ENCODE data around the gene EPB41L2.
A peak's percentile ranks its signal among the peaks of the same experiment; 100 is the strongest.

EPB41L2 gene

DNA sequence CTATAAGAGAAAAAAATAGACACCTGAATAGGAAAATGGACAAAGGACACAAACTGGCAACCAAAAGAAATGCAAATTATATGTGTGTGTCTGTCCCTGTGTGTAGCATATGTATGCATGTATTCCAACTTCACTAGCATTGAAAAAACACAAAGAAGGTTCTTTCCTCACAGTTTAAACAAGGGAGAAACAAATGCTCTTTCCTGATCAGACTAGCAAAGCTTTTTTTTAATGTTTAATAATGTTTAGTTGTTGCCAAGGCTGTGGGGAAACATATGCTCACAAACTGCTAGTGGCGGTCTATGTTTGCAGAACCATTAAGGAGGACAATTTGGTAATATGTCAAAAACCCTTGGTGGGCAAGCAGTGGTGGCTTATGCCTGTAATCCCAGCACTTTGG is 213.5 kb downstream of the EPB41L2 start:
- Histone ChIP-seq H3K9ac (ENCODE audit: low read length) (no peak overlapping the region), H3K4me1 (ENCODE audit: control insufficient read depth, insufficient read depth, low read length) (peaks cover 21% of the 10 kb centered on the region), H3K36me3 (ENCODE audit: control insufficient read depth, insufficient read depth, low read length) (no peaks in the 10 kb centered on the region), H3K9me3 (ENCODE audit: control insufficient read depth, insufficient read depth, low read depth, low read length) (no peaks in the 10 kb centered on the region), H3K27ac (ENCODE audit: low read depth, low read length) (no peak overlapping the region), H3K4me3 (ENCODE audit: low read depth, low read length) (no peak overlapping the region), H3K27me3 (ENCODE audit: control insufficient read depth, insufficient read depth, low read length) (no peaks in the 10 kb centered on the region)

DNA sequence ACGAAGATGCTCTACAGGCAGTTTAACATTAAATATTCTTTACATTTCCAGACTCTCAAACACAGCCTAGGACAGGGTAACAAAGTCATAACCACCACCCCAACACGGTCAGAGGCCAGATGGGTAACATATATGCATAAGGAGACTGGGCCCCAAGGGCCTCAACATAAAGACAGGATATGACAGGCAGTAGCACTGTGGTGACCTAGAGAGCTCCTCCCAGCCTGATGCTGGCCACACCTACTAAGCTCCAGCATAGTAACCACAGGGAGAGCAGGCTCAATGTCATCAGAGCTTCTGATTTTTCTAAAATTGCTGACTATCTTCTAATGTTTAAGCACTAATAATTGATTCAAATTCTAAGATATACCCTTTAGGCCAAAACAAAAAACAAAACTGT is 214.1 kb downstream of the EPB41L2 start:
- no peak overlapping the region for H3K4me3 ChIP-seq (ENCODE audit: low read depth, low read length)
- H3K36me3 ChIP-seq (ENCODE audit: control insufficient read depth, insufficient read depth, low read length): no peaks in the 10 kb centered on the region
- H3K9me3 ChIP-seq (ENCODE audit: control insufficient read depth, insufficient read depth, low read depth, low read length): no peaks in the 10 kb centered on the region
- H3K27me3 ChIP-seq (ENCODE audit: control insufficient read depth, insufficient read depth, low read length): no peaks in the 10 kb centered on the region
- H3K9ac ChIP-seq (ENCODE audit: low read length): no peak overlapping the region
- H3K4me1 ChIP-seq (ENCODE audit: control insufficient read depth, insufficient read depth, low read length): peaks cover 19% of the 10 kb centered on the region
- H3K27ac ChIP-seq (ENCODE audit: low read depth, low read length): no peak overlapping the region

DNA sequence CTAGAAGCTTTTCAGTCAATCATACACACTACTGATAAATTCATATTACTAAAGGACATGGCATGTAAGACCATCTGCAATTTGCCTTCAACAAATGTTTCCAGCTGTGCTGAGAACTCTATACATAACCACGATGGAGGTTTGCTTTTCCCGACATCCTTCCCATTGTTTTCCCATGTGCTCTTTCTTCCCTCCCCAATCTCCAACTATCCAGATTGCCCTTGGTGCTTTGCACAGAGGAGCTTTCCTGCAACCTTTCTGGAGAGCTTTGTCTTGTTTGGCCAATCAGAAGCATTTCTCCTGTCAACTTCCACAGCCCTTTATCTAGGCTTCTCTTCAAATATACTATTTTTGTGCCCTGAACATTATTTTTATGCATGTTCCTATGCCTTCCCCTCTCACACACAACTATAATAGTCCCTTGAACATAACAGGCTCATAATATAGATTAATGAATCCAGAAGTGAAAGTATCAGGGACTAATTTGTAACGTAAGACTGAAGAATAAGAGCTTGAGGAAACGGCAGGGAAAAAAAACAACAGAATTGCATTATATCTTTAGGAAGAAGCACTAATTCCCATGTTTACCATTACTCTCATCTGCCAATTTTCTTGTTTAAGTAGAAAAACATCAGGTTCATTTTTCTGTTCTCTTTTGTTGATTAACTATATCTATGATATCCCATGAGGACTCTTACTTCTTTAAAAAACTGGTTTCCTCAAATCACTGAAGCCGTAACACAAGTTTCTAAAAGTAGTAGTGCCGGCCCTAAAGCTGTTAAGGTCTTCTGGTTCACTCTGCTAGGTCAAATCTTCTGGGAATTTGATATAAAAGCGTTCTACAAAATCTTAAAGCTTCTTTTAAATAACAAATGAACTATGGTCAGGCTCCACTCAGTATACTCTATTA is 215.8 kb downstream of the EPB41L2 start:
- Histone ChIP-seq H3K27me3 (ENCODE audit: control insufficient read depth, insufficient read depth, low read length) (no peaks in the 10 kb centered on the region), H3K27ac (ENCODE audit: low read depth, low read length) (no peak overlapping the region), H3K9me3 (ENCODE audit: control insufficient read depth, insufficient read depth, low read depth, low read length) (no peaks in the 10 kb centered on the region), H3K4me1 (ENCODE audit: control insufficient read depth, insufficient read depth, low read length) (peaks cover 11% of the 10 kb centered on the region; the same call in 1 of the 2 replicates), H3K4me3 (ENCODE audit: low read depth, low read length) (no peak overlapping the region), H3K9ac (ENCODE audit: low read length) (no peak overlapping the region), H3K36me3 (ENCODE audit: control insufficient read depth, insufficient read depth, low read length) (no peaks in the 10 kb centered on the region)

DNA sequence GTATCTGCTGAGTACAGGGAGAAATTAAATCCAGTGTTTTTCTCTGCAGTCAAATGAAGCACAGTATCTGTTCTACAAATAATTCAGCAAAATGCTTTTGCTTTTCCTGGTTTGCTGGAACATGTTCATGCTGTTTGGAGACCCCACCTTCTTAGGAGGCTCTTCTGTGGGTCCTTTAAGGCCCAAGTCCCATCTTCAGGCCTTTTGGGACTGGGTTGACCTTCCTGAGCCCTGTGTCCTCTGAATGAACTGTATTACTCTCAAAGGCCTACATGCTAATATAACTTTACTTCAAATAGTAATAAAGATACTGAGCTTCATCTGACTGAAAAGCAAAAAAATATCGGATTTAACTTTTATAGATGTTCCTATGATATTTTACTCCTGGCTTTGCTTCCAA is 216.5 kb downstream of the EPB41L2 start:
- Histone ChIP-seq H3K4me1 (ENCODE audit: control insufficient read depth, insufficient read depth, low read length) (peaks cover 13% of the 10 kb centered on the region; the same call in 1 of the 2 replicates), H3K9me3 (ENCODE audit: control insufficient read depth, insufficient read depth, low read depth, low read length) (no peaks in the 10 kb centered on the region), H3K27me3 (ENCODE audit: control insufficient read depth, insufficient read depth, low read length) (no peaks in the 10 kb centered on the region), H3K27ac (ENCODE audit: low read depth, low read length) (no peak overlapping the region), H3K36me3 (ENCODE audit: control insufficient read depth, insufficient read depth, low read length) (no peaks in the 10 kb centered on the region), H3K4me3 (ENCODE audit: low read depth, low read length) (no peak overlapping the region), H3K9ac (ENCODE audit: low read length) (no peak overlapping the region)

DNA sequence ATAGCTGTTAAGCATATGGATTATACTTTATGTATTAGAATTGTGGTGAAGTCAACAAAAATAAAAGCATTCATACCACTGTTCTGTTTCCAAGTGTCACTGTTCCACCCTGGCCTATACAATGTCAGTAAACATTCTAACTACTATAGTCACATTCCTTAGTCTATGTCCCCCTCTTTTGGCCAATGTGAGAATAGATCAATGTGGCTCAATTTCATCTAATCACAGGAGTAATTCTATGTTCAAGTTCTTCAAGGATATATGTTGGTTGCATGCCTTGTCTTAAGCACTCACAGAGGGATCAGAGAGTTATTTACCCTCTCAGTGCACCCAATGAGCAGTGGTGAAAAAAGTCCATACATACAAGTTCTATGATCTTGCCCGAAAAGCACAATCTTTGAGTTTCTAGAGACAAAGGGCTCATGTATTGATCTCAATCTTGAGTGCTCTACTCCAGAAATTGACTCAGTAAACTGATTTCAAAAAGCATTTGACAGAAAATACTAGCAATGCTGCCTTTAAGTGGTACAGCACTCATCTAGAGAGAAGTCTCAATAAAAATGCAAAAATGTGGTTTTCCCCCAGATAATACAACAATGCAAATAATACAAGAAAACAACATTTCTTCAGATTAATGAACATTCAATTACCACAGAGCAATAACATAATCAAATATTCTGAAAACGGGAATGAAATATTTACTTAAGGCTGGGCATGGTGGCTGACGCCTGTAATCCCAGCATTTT is 219.3 kb downstream of the EPB41L2 start:
- Histone ChIP-seq H3K36me3 (ENCODE audit: control insufficient read depth, insufficient read depth, low read length) (no peaks in the 10 kb centered on the region), H3K27me3 (ENCODE audit: control insufficient read depth, insufficient read depth, low read length) (no peaks in the 10 kb centered on the region), H3K27ac (ENCODE audit: low read depth, low read length) (no peak overlapping the region), H3K9me3 (ENCODE audit: control insufficient read depth, insufficient read depth, low read depth, low read length) (no peaks in the 10 kb centered on the region), H3K4me1 (ENCODE audit: control insufficient read depth, insufficient read depth, low read length) (peaks cover 19% of the 10 kb centered on the region), H3K9ac (ENCODE audit: low read length) (no peak overlapping the region), H3K4me3 (ENCODE audit: low read depth, low read length) (no peak overlapping the region)

DNA sequence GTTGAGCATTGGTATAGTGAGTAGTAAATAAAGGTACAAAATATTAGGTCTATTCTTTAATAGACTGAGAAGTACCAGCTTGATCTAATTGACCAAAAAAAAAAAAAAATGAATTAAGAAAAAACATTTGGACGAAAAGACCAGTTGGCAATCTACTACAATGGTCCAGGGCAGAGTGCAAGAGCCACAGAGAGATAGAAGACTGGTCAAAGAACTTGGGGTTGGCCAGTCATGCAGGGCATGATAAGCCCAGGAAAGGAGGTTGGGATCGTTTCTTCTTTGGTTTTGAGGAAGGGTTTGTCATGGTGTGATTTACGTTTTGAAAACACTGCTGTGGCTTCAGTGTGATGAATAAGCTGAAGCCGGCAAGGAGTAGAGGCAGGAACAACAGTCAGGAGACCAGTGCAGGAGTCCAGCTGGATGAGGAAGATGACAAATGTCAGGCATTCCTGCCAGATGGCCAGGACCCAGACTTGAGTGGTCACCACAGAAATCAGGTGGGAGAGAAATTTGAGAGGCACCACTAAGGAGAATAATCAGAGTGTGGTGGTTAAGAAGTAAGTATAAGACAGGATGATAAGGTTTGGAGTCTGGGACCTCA is 221.8 kb downstream of the EPB41L2 start:
- Histone ChIP-seq H3K4me1 (ENCODE audit: control insufficient read depth, insufficient read depth, low read length) (peaks cover 17% of the 10 kb centered on the region), H3K9me3 (ENCODE audit: control insufficient read depth, insufficient read depth, low read depth, low read length) (no peaks in the 10 kb centered on the region), H3K9ac (ENCODE audit: low read length) (no peak overlapping the region), H3K36me3 (ENCODE audit: control insufficient read depth, insufficient read depth, low read length) (no peaks in the 10 kb centered on the region), H3K27ac (ENCODE audit: low read depth, low read length) (no peak overlapping the region), H3K27me3 (ENCODE audit: control insufficient read depth, insufficient read depth, low read length) (no peaks in the 10 kb centered on the region), H3K4me3 (ENCODE audit: low read depth, low read length) (no peak overlapping the region)

DNA sequence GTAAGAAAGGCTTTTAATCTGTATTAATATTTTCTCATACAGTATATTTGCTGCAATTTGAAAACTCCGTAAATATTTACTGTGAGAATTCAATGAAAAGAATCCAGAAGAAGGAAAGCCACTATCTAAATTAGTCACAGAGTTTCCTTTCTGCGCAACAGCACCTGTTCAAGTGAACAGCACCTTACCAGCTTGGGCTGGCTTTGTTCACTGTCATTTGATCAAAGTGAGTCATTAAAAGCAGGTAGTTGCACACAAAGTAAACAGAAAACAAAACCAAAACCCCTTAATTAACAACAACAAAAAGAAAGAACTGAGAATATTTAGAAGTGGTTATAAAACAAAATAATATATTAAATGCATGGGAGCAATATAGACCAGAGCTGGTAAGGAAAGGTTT is 223.0 kb downstream of the EPB41L2 start:
- no peaks in the 10 kb centered on the region for H3K9me3 ChIP-seq (ENCODE audit: control insufficient read depth, insufficient read depth, low read depth, low read length)
- no peak overlapping the region for H3K4me3 ChIP-seq (ENCODE audit: low read depth, low read length)
- H3K9ac ChIP-seq (ENCODE audit: low read length): no peak overlapping the region
- H3K27me3 ChIP-seq (ENCODE audit: control insufficient read depth, insufficient read depth, low read length): no peaks in the 10 kb centered on the region
- H3K4me1 ChIP-seq (ENCODE audit: control insufficient read depth, insufficient read depth, low read length): peaks cover 17% of the 10 kb centered on the region
- no peaks in the 10 kb centered on the region for H3K36me3 ChIP-seq (ENCODE audit: control insufficient read depth, insufficient read depth, low read length)
- peak overlapping the region; percentile 48; the same call in 1 of the 2 replicates for H3K27ac ChIP-seq (ENCODE audit: low read depth, low read length)

DNA sequence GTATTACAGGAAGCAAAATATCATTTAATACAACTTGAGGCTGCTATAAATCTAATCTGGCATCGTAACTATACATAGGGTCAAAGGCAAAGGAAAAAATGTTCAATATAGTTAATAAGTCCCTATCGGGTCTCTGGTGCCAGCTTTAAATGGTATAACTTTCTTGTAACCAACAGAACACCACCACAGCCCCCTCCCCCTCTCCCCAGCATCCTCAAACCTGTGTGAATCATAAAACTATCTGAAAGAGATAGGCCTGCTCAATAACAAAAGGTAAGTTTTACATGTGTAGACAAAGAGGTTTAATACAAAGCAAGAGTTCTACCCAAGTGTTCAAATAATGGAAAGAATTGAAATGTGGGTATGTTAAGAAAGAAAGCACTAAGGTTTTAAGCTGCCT is 223.7 kb downstream of the EPB41L2 start:
- H3K27ac ChIP-seq (ENCODE audit: low read depth, low read length): no peak overlapping the region
- H3K36me3 ChIP-seq (ENCODE audit: control insufficient read depth, insufficient read depth, low read length): no peaks in the 10 kb centered on the region
- no peaks in the 10 kb centered on the region for H3K27me3 ChIP-seq (ENCODE audit: control insufficient read depth, insufficient read depth, low read length)
- no peak overlapping the region for H3K9ac ChIP-seq (ENCODE audit: low read length)
- H3K4me3 ChIP-seq (ENCODE audit: low read depth, low read length): no peak overlapping the region
- peaks cover 17% of the 10 kb centered on the region for H3K4me1 ChIP-seq (ENCODE audit: control insufficient read depth, insufficient read depth, low read length)
- H3K9me3 ChIP-seq (ENCODE audit: control insufficient read depth, insufficient read depth, low read depth, low read length): no peaks in the 10 kb centered on the region

DNA sequence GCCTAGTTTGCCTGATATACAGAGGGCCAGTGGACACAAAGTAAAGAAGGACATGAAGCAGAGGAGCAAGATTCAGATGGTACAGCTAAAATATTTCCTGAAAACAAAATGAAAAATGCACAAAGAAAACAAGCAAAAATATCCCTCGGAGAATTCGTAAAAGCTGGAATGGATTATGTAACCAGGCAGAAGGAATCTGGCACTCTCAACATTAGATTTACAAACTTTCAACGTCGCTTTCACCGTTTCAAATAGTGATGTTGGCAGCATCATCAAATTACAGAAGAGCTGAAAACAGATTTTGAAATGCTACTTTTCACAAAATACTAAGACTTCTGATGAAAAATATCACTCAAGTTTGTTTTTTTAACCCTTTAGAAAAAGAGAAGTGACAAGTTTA is 224.1 kb downstream of the EPB41L2 start:
- no peaks in the 10 kb centered on the region for H3K9me3 ChIP-seq (ENCODE audit: control insufficient read depth, insufficient read depth, low read depth, low read length)
- H3K9ac ChIP-seq (ENCODE audit: low read length): no peak overlapping the region
- no peak overlapping the region for H3K4me3 ChIP-seq (ENCODE audit: low read depth, low read length)
- H3K36me3 ChIP-seq (ENCODE audit: control insufficient read depth, insufficient read depth, low read length): no peaks in the 10 kb centered on the region
- peaks cover 17% of the 10 kb centered on the region for H3K4me1 ChIP-seq (ENCODE audit: control insufficient read depth, insufficient read depth, low read length)
- H3K27me3 ChIP-seq (ENCODE audit: control insufficient read depth, insufficient read depth, low read length): no peaks in the 10 kb centered on the region
- no peak overlapping the region for H3K27ac ChIP-seq (ENCODE audit: low read depth, low read length)

DNA sequence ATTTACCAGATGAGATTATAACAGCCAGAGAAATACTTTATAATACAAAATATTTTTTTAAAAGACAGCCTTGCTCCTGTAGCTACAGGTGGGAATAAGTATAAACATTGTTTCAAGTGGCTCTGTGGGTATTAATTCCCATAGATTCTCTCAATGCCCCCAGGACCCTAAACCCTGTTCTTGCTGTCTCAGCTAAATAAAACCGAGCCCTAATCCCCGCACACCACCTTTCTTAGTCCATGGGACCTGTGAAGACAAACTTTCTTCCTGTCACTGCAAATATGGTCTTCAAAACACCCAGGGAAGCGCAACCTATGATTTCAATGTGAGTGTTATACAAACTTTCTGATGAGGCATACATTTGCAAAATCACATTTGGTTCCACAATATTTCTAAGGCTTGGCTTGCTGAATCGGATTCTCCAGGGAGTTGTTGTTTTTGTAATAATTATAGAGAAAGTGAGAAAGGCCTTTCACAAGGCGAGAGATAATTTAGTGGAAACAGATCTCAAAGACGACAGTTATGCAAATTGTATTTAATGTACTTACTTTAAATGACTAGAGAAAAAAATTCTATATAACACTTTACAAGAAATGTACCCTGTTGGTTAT is 224.7 kb downstream of the EPB41L2 start:
- no peak overlapping the region for H3K27ac ChIP-seq (ENCODE audit: low read depth, low read length)
- no peak overlapping the region for H3K4me3 ChIP-seq (ENCODE audit: low read depth, low read length)
- peaks cover 17% of the 10 kb centered on the region for H3K4me1 ChIP-seq (ENCODE audit: control insufficient read depth, insufficient read depth, low read length)

More for the DNA sequence above, 224.7 kb downstream of the EPB41L2 start:
- H3K27me3 ChIP-seq (ENCODE audit: control insufficient read depth, insufficient read depth, low read length): no peaks in the 10 kb centered on the region
- no peaks in the 10 kb centered on the region for H3K36me3 ChIP-seq (ENCODE audit: control insufficient read depth, insufficient read depth, low read length)
- no peak overlapping the region for H3K9ac ChIP-seq (ENCODE audit: low read length)
- H3K9me3 ChIP-seq (ENCODE audit: control insufficient read depth, insufficient read depth, low read depth, low read length): no peaks in the 10 kb centered on the region
